A549 (cell line): ENCODE measurements around the gene ACOX1. TPM values are rescaled to one million over a fixed set of nuclear protein-coding genes. Genes with fewer than 3 reads are reported as not detected.

Experiments used
- ATAC-seq, 2 experiments: fragments of 200-7000 bp in 1 of 2; fragments of >200 bp in 1 of 2; cut with Nextera tagmentation in 1 of 2; cut with Tn5 transposase in 1 of 2; 3 replicates each; pipeline versions ENCODE4 v1.8.0 to v1.9.1; 2018 to 2020; ENCODE audit warnings: mild to moderate bottlenecking in 1 of 2, moderate library complexity in 1 of 2
- CTCF ChIA-PET: fragments of 300-600 bp; sonication (Branson Sonifier 250); formaldehyde crosslinking; extraction: SDS; loops from one replicate; lab custom pipeline; 2021; ENCODE audit warnings: antibody characterized with exemption, inconsistent platforms; lab: Yijun Ruan, JAX
- POLR2A ChIA-PET: fragments of 350-600 bp; formaldehyde crosslinking; extraction: SDS; loops from one replicate; lab custom pipeline; 2021; ENCODE audit warnings: antibody characterized with exemption, inconsistent platforms; lab: Yijun Ruan, JAX
- DNase-seq, 2 experiments: peaks; one replicate each; pipeline versions ENCODE4 v3.0.0 to v3.0.0-alpha.2; 2011 to 2016; ENCODE audit warnings: low read depth in 1 of 2, low spot score in 1 of 2
- FAIRE-seq: peaks from 2 replicates; lab custom pipeline; 2011; peaks lifted over from hg19 to GRCh38; lab: Jason Lieb, UNC
- H3K27ac ChIP-seq, 2 experiments: fragments of >200 bp; sonication (Bioruptor Twin); formaldehyde crosslinking; 3 replicates each; pipeline ENCODE4 v1.5.1; 2016 to 2017
- H3K4me1 ChIP-seq: fragments of >200 bp; sonication (Bioruptor Twin); formaldehyde crosslinking; 3 replicates; pipeline ENCODE4 v1.6.1; 2016
- H3K4me2 ChIP-seq: fragments of >200 bp; sonication (Bioruptor Twin); formaldehyde crosslinking; 3 replicates; pipeline ENCODE4 v1.6.1; 2016
- H3K4me3 ChIP-seq: fragments of >200 bp; sonication (Bioruptor Twin); formaldehyde crosslinking; 3 replicates; pipeline ENCODE4 v1.5.1; 2016
- H3K9me3 ChIP-seq: fragments of >200 bp; sonication (Bioruptor Twin); formaldehyde crosslinking; 3 replicates; pipeline ENCODE4 v1.6.1; 2016
- ATOH8 ChIP-seq: fragments of 250-450 bp; sonication (Bioruptor Pico); IDR thresholded peaks from 2 replicates; pipeline ENCODE4 v1.5.0; 2020; ENCODE audit warnings: low read depth, mild to moderate bottlenecking, moderate library complexity
- BCL3 ChIP-seq: fragments of >200 bp; sonication (Bioruptor Twin); formaldehyde crosslinking; IDR thresholded peaks from 3 replicates; pipeline ENCODE4 v1.6.1; 2016
- CBX2 ChIP-seq: fragments of 200-600 bp; sonication (generic); IDR thresholded peaks from 2 replicates; pipeline ENCODE4 v1.6.1; 2016; ENCODE audit warnings: low read depth, mild to moderate bottlenecking, borderline replicate concordance
- CHD4 ChIP-seq: fragments of 200-600 bp; sonication (generic); IDR thresholded peaks from 2 replicates; pipeline ENCODE4 v1.6.1; 2016; ENCODE audit warnings: antibody characterized with exemption, mild to moderate bottlenecking, borderline replicate concordance
- ELK1 ChIP-seq: fragments of 150-350 bp; IDR thresholded peaks from 2 replicates; pipeline ENCODE4 v1.6.1; 2014; ENCODE audit warnings: low read depth, mild to moderate bottlenecking, low read length
- EP300 ChIP-seq, 2 experiments: fragments of >200 bp; sonication (Bioruptor Twin); formaldehyde crosslinking; IDR thresholded peaks; 2 replicates in 1 of 2; 3 replicates in 1 of 2; pipeline ENCODE4 v1.6.1; 2016 to 2017
- ESRRA ChIP-seq: fragments of 150-350 bp; IDR thresholded peaks from 2 replicates; pipeline ENCODE4 v1.6.1; 2014; ENCODE audit warnings: mild to moderate bottlenecking, low read length, borderline replicate concordance
- FOSL2 ChIP-seq, 2 experiments: fragments of 450-650 bp in 1 of 2; fragments of >200 bp in 1 of 2; sonication (Bioruptor Twin) in 1 of 2; formaldehyde crosslinking; IDR thresholded peaks; 2 replicates each; pipeline versions ENCODE4 v1.5.0 to v1.6.1; 2016 to 2020; ENCODE audit warnings: mild to moderate bottlenecking in 1 of 2, moderate library complexity in 1 of 2
- HDAC2 ChIP-seq: fragments of 200-600 bp; sonication (generic); IDR thresholded peaks from 2 replicates; pipeline ENCODE4 v1.6.1; 2016
- HES2 ChIP-seq: fragments of >200 bp; sonication (Bioruptor Twin); formaldehyde crosslinking; IDR thresholded peaks from 2 replicates; pipeline ENCODE4 v1.6.1; 2016
- HMGXB4 ChIP-seq: fragments of 250-450 bp; sonication (Bioruptor Pico); IDR thresholded peaks from 2 replicates; pipeline ENCODE4 v1.5.0; 2021; ENCODE audit warnings: mild to moderate bottlenecking, moderate library complexity, borderline replicate concordance
- HOXB13 ChIP-seq: fragments of 250-450 bp; sonication (Bioruptor Pico); IDR thresholded peaks from 2 replicates; pipeline ENCODE4 v1.5.0; 2020; ENCODE audit warnings: low read depth, mild to moderate bottlenecking, moderate library complexity
- HOXB5 ChIP-seq: fragments of 250-450 bp; sonication (Bioruptor Pico); IDR thresholded peaks from 2 replicates; pipeline ENCODE4 v1.5.0; 2020; ENCODE audit warnings: mild to moderate bottlenecking, moderate library complexity
- JUNB ChIP-seq: fragments of >200 bp; sonication (Bioruptor Twin); formaldehyde crosslinking; IDR thresholded peaks from 2 replicates; pipeline ENCODE4 v1.6.1; 2016
- KDM1A ChIP-seq: fragments of 200-600 bp; sonication (generic); IDR thresholded peaks from 2 replicates; pipeline ENCODE4 v1.6.1; 2016; ENCODE audit warnings: low read depth, mild to moderate bottlenecking
- KDM5A ChIP-seq: fragments of 200-600 bp; sonication (generic); IDR thresholded peaks from 2 replicates; pipeline ENCODE4 v1.6.1; 2016; ENCODE audit warnings: antibody characterized with exemption, mild to moderate bottlenecking
- MAX ChIP-seq: IDR thresholded peaks from 2 replicates; pipeline ENCODE4 v1.6.1; 2012
- NFE2L2 ChIP-seq: fragments of 150-350 bp; conservative IDR thresholded peaks from 2 replicates; pipeline ENCODE4 v1.6.1; 2014; ENCODE audit warnings: low read length
- NPAS2 ChIP-seq: fragments of 250-450 bp; sonication (Bioruptor Pico); IDR thresholded peaks from 2 replicates; pipeline ENCODE4 v1.8.0; 2022; ENCODE audit warnings: mild to moderate bottlenecking, moderate library complexity, borderline replicate concordance
- RAD21 ChIP-seq, 2 experiments: fragments of >200 bp in 1 of 2; sonication (Bioruptor Twin) in 1 of 2; formaldehyde crosslinking in 1 of 2; IDR thresholded peaks in 1 of 2; conservative IDR thresholded peaks in 1 of 2; 2 replicates in 1 of 2; 3 replicates in 1 of 2; pipeline ENCODE4 v1.6.1; 2012 to 2018; ENCODE audit warnings: inconsistent platforms in 1 of 2
- REST ChIP-seq: fragments of 200-600 bp; sonication (generic); IDR thresholded peaks from 2 replicates; pipeline ENCODE4 v1.6.1; 2016; ENCODE audit warnings: antibody characterized with exemption, mild to moderate bottlenecking, moderate library complexity
- RNF2 ChIP-seq: fragments of 200-600 bp; sonication (generic); IDR thresholded peaks from 2 replicates; pipeline ENCODE4 v1.6.1; 2016; ENCODE audit warnings: low read depth, mild to moderate bottlenecking, antibody characterized with exemption, moderate library complexity, borderline replicate concordance
- SMC3 ChIP-seq: fragments of >200 bp; sonication (Bioruptor Twin); formaldehyde crosslinking; IDR thresholded peaks from 3 replicates; pipeline ENCODE4 v1.6.1; 2018; ENCODE audit warnings: inconsistent platforms
- USF2 ChIP-seq: fragments of 450-650 bp; IDR thresholded peaks from 2 replicates; pipeline ENCODE4 v1.6.1; 2014; ENCODE audit warnings: antibody characterized with exemption
- ZC3H11A ChIP-seq: fragments of 450-650 bp; IDR thresholded peaks from 2 replicates; pipeline ENCODE4 v1.6.1; 2014; ENCODE audit warnings: antibody characterized with exemption, mild to moderate bottlenecking
- ZNF302 ChIP-seq: fragments of 250-450 bp; sonication (Bioruptor Pico); IDR thresholded peaks from 2 replicates; pipeline ENCODE4 v1.9.0; 2021; ENCODE audit warnings: inconsistent platforms, mild to moderate bottlenecking, moderate library complexity
- WGBS: methylation state at CpG from one replicate; pipeline ENCODE4 v1.1.6; 2017; ENCODE audit errors: missing lambda C conversion rate; 5-methylcytosine and 5-hydroxymethylcytosine counted together
- polyA plus RNA-seq, 4 experiments: library from polyadenylated mRNA; depleted of rRNA in 3 of 4; stranded (reverse); fragments of >200 nt; fragmentation: RNase III in 1 of 4; extraction: RNeasy Plus Mini Kit Qiagen cat#74134 plus additional on column Dnase treatment in 1 of 4; gene quantifications; 2 replicates in 3 of 4; 3 replicates in 1 of 4; pipeline ENCODE4 v1.2.3, GENCODE V29; 2011 to 2017

ACOX1 gene
- polyA plus RNA-seq, 2 of the 4 experiments (the other 2 are of a cell fraction), result 17.9 to 31.1 TPM

GRCh38 chr17:75920045-75920560 lies 58.9 kb downstream of the ACOX1 start:
- ATAC-seq (peak in 1 of 2 experiments; percentile 14; a peak in 1 of 6 replicates), DNase-seq (no peak), FAIRE-seq (no peak)
- TF ChIP-seq HDAC2 (no peak), EP300 (IDR thresholded peaks at IDR 0.05) (no peak), ZNF302 (no peak), HOXB13 (no peak), CBX2 (no peak), RAD21 (conservative IDR thresholded peaks at IDR 0.05 in 1 of 2, IDR thresholded peaks at IDR 0.05 in 1 of 2) (no peak), FOSL2 (IDR thresholded peaks at IDR 0.05) (no peak), FOSL2 (CRISPR knock-in tag; IDR thresholded peaks at IDR 0.05) (no peak), KDM5A (no peak), ESRRA (no peak), ATOH8 (CRISPR knock-in tag) (no peak)
- POLR2A ChIA-PET, result interaction anchor here (0.9 kb wide), 1 partner anchor 21 kb away, joined by 4 read pairs; the partner anchor contains the start of gene FBF1
- Histone ChIP-seq H3K4me1 (no peaks in the 10 kb centered on the region), H3K4me2 (no peak overlapping the region), H3K4me3 (no peak overlapping the region), H3K9me3 (no peaks in the 10 kb centered on the region), H3K27ac (no peak overlapping the region)
- CTCF ChIA-PET, result interaction anchor here (1.1 to 20.0 kb wide), 8 partner anchors 10 to 359 kb away, joined by 4 to 372 read pairs (median 6); partner anchors contain the start of genes CDK3, MRPL38 and TRIM47
- 77% methylated on average over 4 of the region's 11 CpGs for WGBS

GRCh38 chr17:75919611-75920010 lies 59.4 kb downstream of the ACOX1 start:
- POLR2A ChIA-PET, result interaction anchor here (0.9 kb wide), 1 partner anchor 21 kb away, joined by 4 read pairs; the partner anchor contains the start of gene FBF1
- no peak for DNase-seq
- 95% methylated on average over 22 of the region's 22 CpGs for WGBS
- TF ChIP-seq REST, result no peak
- no peak for TF ChIP-seq USF2
- no peak for TF ChIP-seq NFE2L2
- TF ChIP-seq SMC3, result no peak
- TF ChIP-seq NPAS2, result no peak
- no peak for TF ChIP-seq KDM1A
- TF ChIP-seq ELK1, result no peak
- TF ChIP-seq HMGXB4, result no peak
- no peak for TF ChIP-seq CHD4
- no peak for TF ChIP-seq HOXB5 (CRISPR knock-in tag)
- no peak for TF ChIP-seq ZC3H11A
- TF ChIP-seq MAX, result no peak
- TF ChIP-seq BCL3, result no peak
- TF ChIP-seq HES2, result no peak
- no peak for TF ChIP-seq ZNF302
- no peak for TF ChIP-seq RNF2
- no peak for TF ChIP-seq JUNB

More at GRCh38 chr17:75919611-75920010, 59.4 kb downstream of the ACOX1 start:
- H3K9me3 ChIP-seq, result no peaks in the 10 kb centered on the region
- no peak overlapping the region for H3K4me2 ChIP-seq
- CTCF ChIA-PET, result interaction anchor here (1.3 to 20.0 kb wide), 6 partner anchors 10 to 185 kb away, joined by 3 to 372 read pairs (median 10); partner anchors contain the start of genes CDK3, MRPL38 and TRIM47
- H3K4me1 ChIP-seq, result no peaks in the 10 kb centered on the region
- ATAC-seq (0 out of 6 replicates have a peak, but pooled peaks of 1 of the 2 experiments have one; percentile 10), FAIRE-seq (no peak)
- H3K27ac ChIP-seq, result no peak overlapping the region
- no peak overlapping the region for H3K4me3 ChIP-seq
